Upper lobe of right lung (tissue), 1 donor: Measurements from ENCODE around the gene MOXD1. TPM values are rescaled to one million over a fixed set of nuclear protein-coding genes. Genes with fewer than 3 reads are reported as not detected.

ENCODE experiments used
- ATAC-seq: fragments of 200-7000 bp; cut with Tn5 transposase; one replicate; pipeline ENCODE4 v1.9.1; 2020; ENCODE audit warnings: mild to moderate bottlenecking, moderate library complexity
- DNase-seq: peaks from one replicate; pipeline ENCODE4 v3.0.0-alpha.2; 2020
- H3K27ac ChIP-seq: fragments of 200-600 bp; one replicate; pipeline ENCODE4 v1.8.0; 2022
- H3K27me3 ChIP-seq: fragments of 200-600 bp; one replicate; pipeline ENCODE4 v1.8.0; 2022; ENCODE audit warnings: mild to moderate bottlenecking
- H3K36me3 ChIP-seq: fragments of 200-600 bp; one replicate; pipeline ENCODE4 v1.8.0; 2022
- H3K4me1 ChIP-seq: fragments of 200-600 bp; one replicate; pipeline ENCODE4 v1.8.0; 2022
- H3K4me3 ChIP-seq: fragments of 200-600 bp; one replicate; pipeline ENCODE4 v1.8.0; 2022; ENCODE audit warnings: mild to moderate bottlenecking
- H3K9me3 ChIP-seq: fragments of 200-600 bp; one replicate; pipeline ENCODE4 v1.8.0; 2022
- intact Hi-C: fragments of 100-400 bp; cut with DNase I; formaldehyde crosslinking; loops from one replicate; pipeline ENCODE4 v1.11.0; 2022
- total RNA-seq: library from RNA; stranded (reverse); fragmentation: NEBNext Ultra II Directional; extraction: Animal tissue kit (Norgen Biotek cat#: 25700); gene quantifications from one replicate; pipeline ENCODE4 v1.2.1, GENCODE V29; 2021
- TF ChIP-seq, protein P1 (sequence below): fragments of 200-600 bp; IDR thresholded peaks from one replicate; pipeline ENCODE4 v1.8.0; 2022; ENCODE audit warnings: antibody characterized with exemption
- donor health status: DM: no; HTN: yes; CAD: no; lungs with severe emphysema.

Gene MOXD1
- total RNA-seq, 1 donor from 2014 or later = 24.0 TPM

DNA sequence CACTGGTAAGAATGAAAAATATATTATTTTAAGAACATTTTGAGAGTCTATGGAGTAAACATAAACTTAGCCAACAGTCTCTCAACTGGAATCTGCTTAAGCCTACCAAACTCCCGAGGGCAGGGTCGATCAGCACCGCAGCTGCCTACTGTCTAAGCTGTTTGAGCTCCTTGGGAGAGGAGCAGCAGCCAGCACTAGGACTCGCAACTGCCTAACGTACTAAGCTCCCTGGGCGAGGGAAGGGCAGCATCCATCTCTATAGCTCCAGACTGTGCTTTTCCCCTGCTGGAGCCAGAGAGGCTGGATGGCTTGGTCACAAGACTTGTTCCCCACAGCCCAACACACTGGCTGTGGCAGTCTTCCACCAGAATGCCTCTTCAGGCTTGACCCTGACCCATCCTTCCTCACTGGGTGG lies 96.4 kb downstream of the MOXD1 start:
- TF ChIP-seq, protein P1, sequence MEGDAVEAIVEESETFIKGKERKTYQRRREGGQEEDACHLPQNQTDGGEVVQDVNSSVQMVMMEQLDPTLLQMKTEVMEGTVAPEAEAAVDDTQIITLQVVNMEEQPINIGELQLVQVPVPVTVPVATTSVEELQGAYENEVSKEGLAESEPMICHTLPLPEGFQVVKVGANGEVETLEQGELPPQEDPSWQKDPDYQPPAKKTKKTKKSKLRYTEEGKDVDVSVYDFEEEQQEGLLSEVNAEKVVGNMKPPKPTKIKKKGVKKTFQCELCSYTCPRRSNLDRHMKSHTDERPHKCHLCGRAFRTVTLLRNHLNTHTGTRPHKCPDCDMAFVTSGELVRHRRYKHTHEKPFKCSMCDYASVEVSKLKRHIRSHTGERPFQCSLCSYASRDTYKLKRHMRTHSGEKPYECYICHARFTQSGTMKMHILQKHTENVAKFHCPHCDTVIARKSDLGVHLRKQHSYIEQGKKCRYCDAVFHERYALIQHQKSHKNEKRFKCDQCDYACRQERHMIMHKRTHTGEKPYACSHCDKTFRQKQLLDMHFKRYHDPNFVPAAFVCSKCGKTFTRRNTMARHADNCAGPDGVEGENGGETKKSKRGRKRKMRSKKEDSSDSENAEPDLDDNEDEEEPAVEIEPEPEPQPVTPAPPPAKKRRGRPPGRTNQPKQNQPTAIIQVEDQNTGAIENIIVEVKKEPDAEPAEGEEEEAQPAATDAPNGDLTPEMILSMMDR = no peak
- ATAC-seq (no peak), DNase-seq (peak; percentile 35)
- H3K4me3 ChIP-seq = no peak overlapping the region
- intact Hi-C loops = no loop called here
- no peaks in the 10 kb centered on the region for H3K36me3 ChIP-seq
- no peaks in the 10 kb centered on the region for H3K27me3 ChIP-seq
- H3K4me1 ChIP-seq = no peaks in the 10 kb centered on the region
- no peak overlapping the region for H3K27ac ChIP-seq
- no peaks in the 10 kb centered on the region for H3K9me3 ChIP-seq

GRCh38 chr6:132300323-132300949 lies 100.8 kb downstream of the MOXD1 start:
- intact Hi-C loops = no loop called here
- no peak for DNase-seq
- Histone ChIP-seq H3K36me3 (no peaks in the 10 kb centered on the region), H3K4me1 (no peaks in the 10 kb centered on the region), H3K4me3 (no peak overlapping the region), H3K9me3 (no peaks in the 10 kb centered on the region), H3K27ac (no peak overlapping the region), H3K27me3 (no peaks in the 10 kb centered on the region)
- TF ChIP-seq, protein P1 = peak; percentile 53
- peak; percentile 74 for ATAC-seq

- no peak for DNase-seq
- TF ChIP-seq, protein P1 = peak; percentile 51
Observed at GRCh38 chr6:132298344-132298949, 102.8 kb downstream of the MOXD1 start.

GRCh38 chr6:132289756-132290155 lies 111.5 kb downstream of the MOXD1 start:
- intact Hi-C loops = no loop called here
- no peaks in the 10 kb centered on the region for H3K27me3 ChIP-seq
- H3K9me3 ChIP-seq = no peaks in the 10 kb centered on the region
- ATAC-seq (no peak), DNase-seq (no peak)
- TF ChIP-seq, protein P1 = no peak
- no peaks in the 10 kb centered on the region for H3K36me3 ChIP-seq
- no peaks in the 10 kb centered on the region for H3K4me1 ChIP-seq
- H3K27ac ChIP-seq = no peak overlapping the region
- no peak overlapping the region for H3K4me3 ChIP-seq

More at GRCh38 chr6:132298344-132298949, 102.8 kb downstream of the MOXD1 start:
- Histone ChIP-seq H3K4me1 (no peaks in the 10 kb centered on the region), H3K4me3 (no peak overlapping the region), H3K36me3 (no peaks in the 10 kb centered on the region), H3K9me3 (no peaks in the 10 kb centered on the region), H3K27me3 (no peaks in the 10 kb centered on the region), H3K27ac (no peak overlapping the region)
- intact Hi-C loops = no loop called here
- ATAC-seq = no peak

DNA sequence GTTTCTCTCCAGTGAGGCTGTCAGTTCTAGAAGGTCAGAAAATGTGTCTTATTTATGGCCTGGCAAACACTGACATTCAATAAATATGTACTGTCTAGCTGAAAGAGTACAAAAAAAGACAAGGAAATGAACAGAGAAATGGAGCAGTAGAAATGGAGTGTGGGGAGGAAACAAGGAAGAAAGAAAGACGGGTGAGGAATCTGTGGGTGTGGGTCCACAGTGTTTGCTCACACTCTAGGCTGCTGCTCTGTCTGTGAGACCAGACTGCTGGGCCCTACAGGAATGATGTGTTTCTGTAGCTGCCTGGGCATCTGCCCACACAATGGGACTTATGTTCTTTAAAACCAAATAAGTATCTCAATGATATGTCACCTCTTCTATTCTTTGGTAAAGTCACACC lies 114.2 kb downstream of the MOXD1 start:
- Histone ChIP-seq H3K4me3 (no peak overlapping the region), H3K4me1 (no peaks in the 10 kb centered on the region), H3K27ac (no peak overlapping the region), H3K9me3 (no peaks in the 10 kb centered on the region), H3K36me3 (no peaks in the 10 kb centered on the region), H3K27me3 (no peaks in the 10 kb centered on the region)
- TF ChIP-seq, protein P1 = no peak
- ATAC-seq (no peak), DNase-seq (no peak)
- intact Hi-C loops = no loop called here
